Natural killer cell (primary cell): Measurements from ENCODE around the gene C8G. TPM values are rescaled to one million over a fixed set of nuclear protein-coding genes. Genes with fewer than 3 reads are reported as not detected.

Source experiments
- ATAC-seq, 3 donors: fragments of 150-1000 bp in 2 of 3; fragments of 200-7000 bp in 1 of 3; cut with Tn5 transposase; 1 replicate in 1 of 3; 2 replicates in 2 of 3; pipeline ENCODE4 v1.10.0; 2021; ENCODE audit warnings: mild to moderate bottlenecking in 2 of 3, moderate library complexity in 2 of 3
- DNase-seq, 2 donors: peaks; one replicate each; pipeline versions ENCODE4 v3.0.0 to v3.0.0-alpha.2; 2013 to 2021; ENCODE audit warnings: mixed read lengths in 1 of 2
- H3K27ac ChIP-seq: one replicate; pipeline ENCODE4 v1.5.1; 2013; ENCODE audit warnings: mild to moderate bottlenecking, low read length
- H3K27me3 ChIP-seq: one replicate; pipeline ENCODE4 v1.6.1; 2013; ENCODE audit warnings: low read length; ENCODE audit not compliant: control insufficient read depth, insufficient read depth
- H3K36me3 ChIP-seq: one replicate; pipeline ENCODE4 v1.6.1; 2013; ENCODE audit warnings: low read length; ENCODE audit not compliant: control insufficient read depth, insufficient read depth
- H3K4me1 ChIP-seq: one replicate; pipeline ENCODE4 v1.6.1; 2013; ENCODE audit warnings: low read length; ENCODE audit not compliant: control insufficient read depth, insufficient read depth
- H3K4me3 ChIP-seq: one replicate; pipeline ENCODE4 v1.5.1; 2013; ENCODE audit warnings: low read length
- H3K9me3 ChIP-seq: one replicate; pipeline ENCODE4 v1.6.1; 2013; ENCODE audit warnings: low read length; ENCODE audit not compliant: control insufficient read depth, insufficient read depth
- H3K27ac Mint-ChIP-seq, 2 donors: one replicate each; pipeline ENCODE4 v1.8.0; 2022; ENCODE audit warnings: mild to moderate bottlenecking in 2 of 2, mixed read lengths in 2 of 2, moderate library complexity in 1 of 2
- H3K27me3 Mint-ChIP-seq, 2 donors: one replicate each; pipeline ENCODE4 v1.8.0; 2022; ENCODE audit warnings: low read depth in 2 of 2, mixed read lengths in 2 of 2
- H3K36me3 Mint-ChIP-seq: one replicate; pipeline ENCODE4 v1.8.0; 2022; ENCODE audit warnings: mixed read lengths
- H3K4me1 Mint-ChIP-seq, 2 donors: one replicate each; pipeline ENCODE4 v1.8.0; 2022; ENCODE audit warnings: mixed read lengths in 2 of 2
- H3K4me3 Mint-ChIP-seq: one replicate; pipeline ENCODE4 v1.8.0; 2022; ENCODE audit warnings: mild to moderate bottlenecking, moderate library complexity, mixed read lengths
- H3K9me3 Mint-ChIP-seq, 2 donors: one replicate each; pipeline ENCODE4 v1.8.0; 2022; ENCODE audit warnings: mixed read lengths in 2 of 2
- CTCF ChIP-seq: fragments of 200-600 bp; IDR thresholded peaks from one replicate; pipeline ENCODE4 v1.8.0; 2022; ENCODE audit warnings: antibody characterized with exemption
- WGBS: methylation state at CpG from one replicate; pipeline ENCODE4 v1.1.7; 2013; ENCODE audit warnings: missing lambda C conversion rate; ENCODE audit not compliant: insufficient coverage; 5-methylcytosine and 5-hydroxymethylcytosine counted together
- intact Hi-C: fragments of 100-400 bp; cut with micrococcal nuclease; formaldehyde crosslinking; loops from one replicate; pipeline ENCODE4 v1.14.2; 2022
- total RNA-seq, 4 donors: library from RNA; stranded (reverse); fragments of 120-200 nt in 1 of 4; gene quantifications; one replicate each; pipeline versions ENCODE4 v1.2.3 to v1.2.4, GENCODE V29; 2013 to 2022

Gene C8G
- total RNA-seq, 3 donors from 2014 or later (not counting 1 experiment from before 2014, with no cell fraction given) = 3.9 to 8.5 (median 7.3) TPM

GRCh38 chr9:136994180-136994887, 49.3 kb downstream of the C8G start:
- Mint-ChIP-seq H3K4me3 (peak overlapping the region; percentile 88), H3K4me1 (peaks cover 32 to 70% of the 10 kb centered on the region in 2 donors), H3K27ac (peak overlapping the region; percentile 92 to 96), H3K9me3 (no peaks in the 10 kb centered on the region), H3K27me3 (no peaks in the 10 kb centered on the region), H3K36me3 (no peaks in the 10 kb centered on the region)
- Histone ChIP-seq H3K4me3 (no peak overlapping the region), H3K36me3 (peaks cover 16% of the 10 kb centered on the region), H3K4me1 (peaks cover 74% of the 10 kb centered on the region), H3K9me3 (no peaks in the 10 kb centered on the region), H3K27me3 (no peaks in the 10 kb centered on the region), H3K27ac (no peak overlapping the region)
- TF ChIP-seq CTCF = no peak
- no peak for DNase-seq
- ATAC-seq = no peak
- 81% methylated on average over 54 of the region's 54 CpGs for WGBS
- intact Hi-C loops = no loop called here

- Histone ChIP-seq H3K27me3 (no peaks in the 10 kb centered on the region), H3K9me3 (no peaks in the 10 kb centered on the region), H3K27ac (peak overlapping the region; percentile 96), H3K4me3 (peak overlapping the region; percentile 55), H3K36me3 (peaks cover 16% of the 10 kb centered on the region), H3K4me1 (peaks cover 79% of the 10 kb centered on the region)
- ATAC-seq (no peak), DNase-seq (peak in 1 of 2 donors; percentile 26)
- Mint-ChIP-seq H3K27ac (peak overlapping the region; percentile 97 to 99), H3K4me1 (peaks cover 33 to 71% of the 10 kb centered on the region in 2 donors), H3K27me3 (no peaks in the 10 kb centered on the region), H3K36me3 (no peaks in the 10 kb centered on the region), H3K4me3 (peak overlapping the region; percentile 73), H3K9me3 (no peaks in the 10 kb centered on the region)
- intact Hi-C loops = loop anchor here (5.0 kb wide), 1 partner anchor 148 kb away; the partner anchor contains the start of gene PHPT1
- no peak for TF ChIP-seq CTCF
- WGBS = 62% methylated on average over 40 of the region's 40 CpGs
Observed at GRCh38 chr9:136994888-136995230, 49.8 kb downstream of the C8G start.

GRCh38 chr9:136995362-136995761, 50.3 kb downstream of the C8G start:
- DNase-seq = no peak
- peak overlapping the region; percentile 73 for H3K4me3 Mint-ChIP-seq
- H3K36me3 ChIP-seq = peaks cover 16% of the 10 kb centered on the region
- no peaks in the 10 kb centered on the region for H3K9me3 ChIP-seq
- H3K27me3 Mint-ChIP-seq = no peaks in the 10 kb centered on the region
- intact Hi-C loops = loop anchor here (5.0 kb wide), 1 partner anchor 148 kb away; the partner anchor contains the start of gene PHPT1
- H3K27ac Mint-ChIP-seq = peak overlapping the region; percentile 97 to 99
- no peaks in the 10 kb centered on the region for H3K36me3 Mint-ChIP-seq
- 48% methylated on average over 30 of the region's 30 CpGs for WGBS
- no peaks in the 10 kb centered on the region for H3K27me3 ChIP-seq
- peak overlapping the region; percentile 96 for H3K27ac ChIP-seq
- H3K9me3 Mint-ChIP-seq = no peaks in the 10 kb centered on the region
- H3K4me1 Mint-ChIP-seq = peaks cover 38 to 74% of the 10 kb centered on the region in 2 donors
- TF ChIP-seq CTCF = no peak
- peaks cover 85% of the 10 kb centered on the region for H3K4me1 ChIP-seq
- no peak for ATAC-seq
- peak overlapping the region; percentile 55 for H3K4me3 ChIP-seq
